Measurements from ENCODE around the gene HPS1.
"Not testable (repeated sequence)": the region's sequence is repeated elsewhere in the genome, so short reads cannot be mapped to it uniquely, and the experiment has no call there.

Gene HPS1

GRCh38 chr10:98390406-98390805 is 56.3 kb downstream of the HPS1 start:
- no peak overlapping the region for H3K9ac ChIP-seq (ENCODE audit: low read depth in 1 of 2, low read length in 2 of 2)
- no peaks in the 10 kb centered on the region for H3K36me3 ChIP-seq (ENCODE audit: control insufficient read depth in 1 of 2, insufficient read depth in 2 of 2, low read length in 2 of 2)
- no peak overlapping the region for H3K27ac ChIP-seq (ENCODE audit: low read depth, low read length)
- no peaks in the 10 kb centered on the region for H3K9me3 ChIP-seq (ENCODE audit: control insufficient read depth in 1 of 2, low read length in 2 of 2)
- H3K27me3 ChIP-seq (ENCODE audit: control insufficient read depth in 1 of 2, insufficient read depth in 2 of 2, low read length in 2 of 2): no peaks in the 10 kb centered on the region
- no peak overlapping the region for H3K4me3 ChIP-seq (ENCODE audit: low read depth in 1 of 2, low read length in 2 of 2)
- H3K4me1 ChIP-seq (ENCODE audit: control insufficient read depth in 1 of 2, insufficient read depth in 2 of 2, low read length in 2 of 2): peaks cover 7 to 9% of the 10 kb centered on the region in 2 donors

DNA sequence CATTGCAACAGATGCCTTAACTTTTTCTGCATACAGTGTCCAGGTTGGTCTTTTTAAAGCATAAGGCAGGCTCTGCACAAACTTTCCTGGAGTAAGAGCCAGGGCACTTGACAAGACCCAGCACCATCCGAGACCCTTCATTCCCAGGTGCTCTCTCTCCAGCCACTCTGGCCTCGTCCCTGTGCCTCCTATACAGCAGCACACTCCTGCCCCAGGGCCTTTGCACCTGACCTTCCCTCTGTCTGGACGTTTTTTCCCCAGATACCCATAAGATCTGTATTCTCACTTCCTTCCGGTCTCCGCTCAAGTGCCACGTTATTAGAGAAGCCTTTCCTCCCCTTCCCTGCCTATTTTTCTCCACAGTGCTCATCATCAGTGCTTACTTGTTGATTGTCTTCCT is 57.3 kb downstream of the HPS1 start:
- Histone ChIP-seq H3K27me3 (ENCODE audit: control insufficient read depth in 1 of 2, insufficient read depth in 2 of 2, low read length in 2 of 2) (no peaks in the 10 kb centered on the region), H3K9me3 (ENCODE audit: control insufficient read depth in 1 of 2, low read length in 2 of 2) (no peaks in the 10 kb centered on the region), H3K27ac (ENCODE audit: low read depth, low read length) (no peak overlapping the region), H3K9ac (ENCODE audit: low read depth in 1 of 2, low read length in 2 of 2) (no peak overlapping the region), H3K4me1 (ENCODE audit: control insufficient read depth in 1 of 2, insufficient read depth in 2 of 2, low read length in 2 of 2) (peaks cover 7 to 9% of the 10 kb centered on the region in 2 donors), H3K4me3 (ENCODE audit: low read depth in 1 of 2, low read length in 2 of 2) (no peak overlapping the region), H3K36me3 (ENCODE audit: control insufficient read depth in 1 of 2, insufficient read depth in 2 of 2, low read length in 2 of 2) (no peaks in the 10 kb centered on the region)

GRCh38 chr10:98388101-98388655 is 58.6 kb downstream of the HPS1 start:
- H3K27ac ChIP-seq (ENCODE audit: low read depth, low read length): no peak overlapping the region
- H3K4me1 ChIP-seq (ENCODE audit: control insufficient read depth in 1 of 2, insufficient read depth in 2 of 2, low read length in 2 of 2): peaks cover 7 to 9% of the 10 kb centered on the region in 2 donors
- no peak overlapping the region for H3K9ac ChIP-seq (ENCODE audit: low read depth in 1 of 2, low read length in 2 of 2)
- no peak overlapping the region for H3K4me3 ChIP-seq (ENCODE audit: low read depth in 1 of 2, low read length in 2 of 2)
- H3K27me3 ChIP-seq (ENCODE audit: control insufficient read depth in 1 of 2, insufficient read depth in 2 of 2, low read length in 2 of 2): no peaks in the 10 kb centered on the region
- H3K36me3 ChIP-seq (ENCODE audit: control insufficient read depth in 1 of 2, insufficient read depth in 2 of 2, low read length in 2 of 2): no peaks in the 10 kb centered on the region
- no peaks in the 10 kb centered on the region for H3K9me3 ChIP-seq (ENCODE audit: control insufficient read depth in 1 of 2, low read length in 2 of 2)

GRCh38 chr10:98384531-98385133 is 62.1 kb downstream of the HPS1 start:
- no peak overlapping the region for H3K9ac ChIP-seq (ENCODE audit: low read depth in 1 of 2, low read length in 2 of 2)
- H3K27ac ChIP-seq (ENCODE audit: low read depth, low read length): no peak overlapping the region
- H3K9me3 ChIP-seq (ENCODE audit: control insufficient read depth in 1 of 2, low read length in 2 of 2): no peaks in the 10 kb centered on the region
- H3K4me3 ChIP-seq (ENCODE audit: low read depth in 1 of 2, low read length in 2 of 2): no peak overlapping the region
- peaks cover 0 to 3% of the 10 kb centered on the region in 2 donors for H3K36me3 ChIP-seq (ENCODE audit: control insufficient read depth in 1 of 2, insufficient read depth in 2 of 2, low read length in 2 of 2)
- no peaks in the 10 kb centered on the region for H3K27me3 ChIP-seq (ENCODE audit: control insufficient read depth in 1 of 2, insufficient read depth in 2 of 2, low read length in 2 of 2)
- no peaks in the 10 kb centered on the region for H3K4me1 ChIP-seq (ENCODE audit: control insufficient read depth in 1 of 2, insufficient read depth in 2 of 2, low read length in 2 of 2)

GRCh38 chr10:98383869-98384268 is 62.9 kb downstream of the HPS1 start:
- no peak overlapping the region for H3K27ac ChIP-seq (ENCODE audit: low read depth, low read length)
- H3K27me3 ChIP-seq (ENCODE audit: control insufficient read depth in 1 of 2, insufficient read depth in 2 of 2, low read length in 2 of 2): no peaks in the 10 kb centered on the region
- no peaks in the 10 kb centered on the region for H3K9me3 ChIP-seq (ENCODE audit: control insufficient read depth in 1 of 2, low read length in 2 of 2)
- H3K4me3 ChIP-seq (ENCODE audit: low read depth in 1 of 2, low read length in 2 of 2): no peak overlapping the region
- peaks cover 0 to 3% of the 10 kb centered on the region in 2 donors for H3K36me3 ChIP-seq (ENCODE audit: control insufficient read depth in 1 of 2, insufficient read depth in 2 of 2, low read length in 2 of 2)
- no peaks in the 10 kb centered on the region for H3K4me1 ChIP-seq (ENCODE audit: control insufficient read depth in 1 of 2, insufficient read depth in 2 of 2, low read length in 2 of 2)
- H3K9ac ChIP-seq (ENCODE audit: low read depth in 1 of 2, low read length in 2 of 2): no peak overlapping the region

GRCh38 chr10:98383134-98383667 is 63.5 kb downstream of the HPS1 start:
- not testable (repeated sequence) for H3K9me3 ChIP-seq (ENCODE audit: control insufficient read depth in 1 of 2, low read length in 2 of 2); H3K4me1 ChIP-seq (ENCODE audit: control insufficient read depth in 1 of 2, insufficient read depth in 2 of 2, low read length in 2 of 2); H3K9ac ChIP-seq (ENCODE audit: low read depth in 1 of 2, low read length in 2 of 2); H3K36me3 ChIP-seq (ENCODE audit: control insufficient read depth in 1 of 2, insufficient read depth in 2 of 2, low read length in 2 of 2); H3K4me3 ChIP-seq (ENCODE audit: low read depth in 1 of 2, low read length in 2 of 2); H3K27me3 ChIP-seq (ENCODE audit: control insufficient read depth in 1 of 2, insufficient read depth in 2 of 2, low read length in 2 of 2); H3K27ac ChIP-seq (ENCODE audit: low read depth, low read length)

- Histone ChIP-seq H3K9ac (ENCODE audit: low read depth in 1 of 2, low read length in 2 of 2) (no peak overlapping the region), H3K27me3 (ENCODE audit: control insufficient read depth in 1 of 2, insufficient read depth in 2 of 2, low read length in 2 of 2) (no peaks in the 10 kb centered on the region), H3K9me3 (ENCODE audit: control insufficient read depth in 1 of 2, low read length in 2 of 2) (no peaks in the 10 kb centered on the region), H3K27ac (ENCODE audit: low read depth, low read length) (no peak overlapping the region), H3K4me1 (ENCODE audit: control insufficient read depth in 1 of 2, insufficient read depth in 2 of 2, low read length in 2 of 2) (no peaks in the 10 kb centered on the region), H3K36me3 (ENCODE audit: control insufficient read depth in 1 of 2, insufficient read depth in 2 of 2, low read length in 2 of 2) (peaks cover 0 to 3% of the 10 kb centered on the region in 2 donors), H3K4me3 (ENCODE audit: low read depth in 1 of 2, low read length in 2 of 2) (no peak overlapping the region)
These were observed 64.0 kb downstream of the HPS1 start for GRCh38 chr10:98382691-98383101.

DNA sequence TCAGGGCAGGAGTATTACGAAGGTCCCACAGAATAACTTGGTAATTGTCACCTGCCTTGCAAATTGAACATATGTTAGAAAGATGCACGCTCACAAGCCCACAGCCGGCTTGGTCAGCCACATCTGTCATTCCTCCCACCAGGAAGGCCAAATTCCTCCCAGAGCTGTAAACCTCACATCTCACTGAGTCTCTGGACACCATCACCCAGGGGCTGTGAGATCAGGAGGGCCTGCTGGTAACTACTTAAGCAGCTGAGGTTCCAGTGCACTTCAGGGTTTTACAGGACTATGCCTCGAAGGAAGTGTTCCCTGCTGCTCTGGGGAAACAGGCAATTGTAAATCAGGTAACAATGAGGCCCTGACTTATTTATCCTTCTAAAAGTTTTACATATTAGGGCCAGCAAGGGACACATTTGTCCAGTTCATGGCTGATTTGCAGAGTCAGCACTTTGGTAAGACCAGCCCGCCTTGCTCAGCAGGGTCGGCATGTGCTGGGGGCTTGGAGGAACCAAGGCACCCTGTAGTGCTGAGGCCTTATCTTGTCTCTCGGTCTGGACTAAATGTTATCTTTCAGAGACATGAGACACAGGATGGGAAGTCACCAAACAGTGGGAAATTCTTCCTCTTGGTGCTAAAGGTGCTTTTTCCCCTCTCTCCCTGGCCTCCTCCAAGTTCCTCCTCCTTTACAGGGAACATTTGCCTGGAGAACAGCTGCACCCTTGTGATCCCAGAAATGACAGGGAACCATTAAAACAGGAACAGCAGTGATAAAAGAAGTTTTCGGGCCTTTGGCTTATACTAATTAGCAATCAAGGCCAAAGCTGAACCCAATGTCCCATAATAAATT is 66.0 kb downstream of the HPS1 start:
- Histone ChIP-seq H3K4me3 (ENCODE audit: low read depth in 1 of 2, low read length in 2 of 2) (no peak overlapping the region), H3K9me3 (ENCODE audit: control insufficient read depth in 1 of 2, low read length in 2 of 2) (no peaks in the 10 kb centered on the region), H3K27me3 (ENCODE audit: control insufficient read depth in 1 of 2, insufficient read depth in 2 of 2, low read length in 2 of 2) (no peaks in the 10 kb centered on the region), H3K36me3 (ENCODE audit: control insufficient read depth in 1 of 2, insufficient read depth in 2 of 2, low read length in 2 of 2) (peaks cover 0 to 3% of the 10 kb centered on the region in 2 donors), H3K4me1 (ENCODE audit: control insufficient read depth in 1 of 2, insufficient read depth in 2 of 2, low read length in 2 of 2) (no peaks in the 10 kb centered on the region), H3K9ac (ENCODE audit: low read depth in 1 of 2, low read length in 2 of 2) (no peak overlapping the region), H3K27ac (ENCODE audit: low read depth, low read length) (no peak overlapping the region)

GRCh38 chr10:98378722-98379121 is 68.0 kb downstream of the HPS1 start:
- Histone ChIP-seq H3K4me1 (ENCODE audit: control insufficient read depth in 1 of 2, insufficient read depth in 2 of 2, low read length in 2 of 2) (peaks cover 3 to 10% of the 10 kb centered on the region in 2 donors), H3K9me3 (ENCODE audit: control insufficient read depth in 1 of 2, low read length in 2 of 2) (no peaks in the 10 kb centered on the region), H3K36me3 (ENCODE audit: control insufficient read depth in 1 of 2, insufficient read depth in 2 of 2, low read length in 2 of 2) (peaks cover 0 to 3% of the 10 kb centered on the region in 2 donors), H3K27me3 (ENCODE audit: control insufficient read depth in 1 of 2, insufficient read depth in 2 of 2, low read length in 2 of 2) (no peaks in the 10 kb centered on the region), H3K9ac (ENCODE audit: low read depth in 1 of 2, low read length in 2 of 2) (no peak overlapping the region), H3K27ac (ENCODE audit: low read depth, low read length) (no peak overlapping the region), H3K4me3 (ENCODE audit: low read depth in 1 of 2, low read length in 2 of 2) (no peak overlapping the region)

- H3K9ac ChIP-seq (ENCODE audit: low read depth in 1 of 2, low read length in 2 of 2): no peak overlapping the region
- H3K4me1 ChIP-seq (ENCODE audit: control insufficient read depth in 1 of 2, insufficient read depth in 2 of 2, low read length in 2 of 2): peaks cover 3 to 10% of the 10 kb centered on the region in 2 donors
- H3K4me3 ChIP-seq (ENCODE audit: low read depth in 1 of 2, low read length in 2 of 2): no peak overlapping the region
These were observed 69.2 kb downstream of the HPS1 start for GRCh38 chr10:98377536-98377935.

More at GRCh38 chr10:98377536-98377935, 69.2 kb downstream of the HPS1 start:
- H3K27ac ChIP-seq (ENCODE audit: low read depth, low read length): no peak overlapping the region
- no peaks in the 10 kb centered on the region for H3K27me3 ChIP-seq (ENCODE audit: control insufficient read depth in 1 of 2, insufficient read depth in 2 of 2, low read length in 2 of 2)
- no peaks in the 10 kb centered on the region for H3K9me3 ChIP-seq (ENCODE audit: control insufficient read depth in 1 of 2, low read length in 2 of 2)
- no peaks in the 10 kb centered on the region for H3K36me3 ChIP-seq (ENCODE audit: control insufficient read depth in 1 of 2, insufficient read depth in 2 of 2, low read length in 2 of 2)
